Tibial nerve (tissue), 4 donors: Measurements from ENCODE around the gene HTT. TPM values are rescaled to one million over a fixed set of nuclear protein-coding genes. Genes with fewer than 3 reads are reported as not detected.

ENCODE experiments used
- DNase-seq, 2 donors: peaks; one replicate each; pipeline ENCODE4 v3.0.0-alpha.2; 2019; ENCODE audit warnings: low spot score in 2 of 2
- H3K27ac ChIP-seq, 4 donors: fragments of 200-600 bp; sonication (generic) in 3 of 4; one replicate each; pipeline ENCODE4 v1.5.1; 2017 to 2019; ENCODE audit warnings: mild to moderate bottlenecking in 1 of 4
- H3K27me3 ChIP-seq, 2 donors: fragments of 200-600 bp; sonication (generic) in 1 of 2; one replicate each; pipeline versions ENCODE4 v1.5.1 to v1.6.0; 2017 to 2019
- H3K36me3 ChIP-seq, 3 donors: fragments of 200-600 bp; sonication (generic); one replicate each; pipeline ENCODE4 v1.5.1; 2018 to 2019
- H3K4me1 ChIP-seq, 4 donors: fragments of 200-600 bp; sonication (generic) in 3 of 4; one replicate each; pipeline ENCODE4 v1.5.1; 2017 to 2019
- H3K4me3 ChIP-seq, 4 donors: fragments of 200-600 bp; sonication (generic) in 3 of 4; one replicate each; pipeline ENCODE4 v1.5.1; 2017 to 2019; ENCODE audit warnings: mild to moderate bottlenecking in 1 of 4, moderate library complexity in 1 of 4
- H3K9me3 ChIP-seq, 4 donors: fragments of 200-600 bp; sonication (generic) in 3 of 4; one replicate each; pipeline ENCODE4 v1.5.1; 2017 to 2019
- CTCF ChIP-seq, 5 experiments: fragments of 200-600 bp in 3 of 5; fragments of 450-650 bp in 2 of 5; sonication (generic) in 3 of 5; IDR thresholded peaks; one replicate each; pipeline ENCODE4 v1.5.1; 2016 to 2019; ENCODE audit warnings: antibody characterized with exemption in 5 of 5, mild to moderate bottlenecking in 3 of 5, moderate library complexity in 2 of 5
- EP300 ChIP-seq, 2 donors: sonication (generic); formaldehyde crosslinking; IDR thresholded peaks; one replicate each; pipeline ENCODE4 v1.6.1; 2017; ENCODE audit warnings: antibody characterized with exemption in 2 of 2, mild to moderate bottlenecking in 1 of 2
- POLR2A ChIP-seq, 2 donors: fragments of 450-650 bp; IDR thresholded peaks; one replicate each; pipeline ENCODE4 v1.6.1; 2017; ENCODE audit warnings: antibody characterized with exemption in 2 of 2, mild to moderate bottlenecking in 2 of 2, moderate library complexity in 2 of 2
- WGBS, 2 donors: methylation state at CpG; one replicate each; pipeline ENCODE4 v1.1.5; 2018; 5-methylcytosine and 5-hydroxymethylcytosine counted together
- total RNA-seq, 4 donors: library from RNA; depleted of rRNA; stranded (reverse); fragments of >200 nt; gene quantifications; one replicate each; pipeline ENCODE4 v1.1.0, GENCODE V29; 2016

Gene HTT
- total RNA-seq, 4 donors from 2014 or later = 62.2 to 93.6 (median 81.2) TPM

- Histone ChIP-seq H3K27me3 (no peaks in the 10 kb centered on the region), H3K9me3 (no peaks in the 10 kb centered on the region), H3K36me3 (peaks cover 4 to 100% (median 29%) of the 10 kb centered on the region in 3 donors), H3K4me1 (no peaks in the 10 kb centered on the region), H3K27ac (no peak overlapping the region), H3K4me3 (no peak overlapping the region)
- DNase-seq = no peak
- WGBS, 2 donors = 91 to 94% methylated on average over 10 to 11 of the region's 11 CpGs
- TF ChIP-seq CTCF (IDR thresholded peaks at IDR 0.05) = no peak
- TF ChIP-seq POLR2A (IDR thresholded peaks at IDR 0.05) = no peak
- TF ChIP-seq EP300 (IDR thresholded peaks at IDR 0.05) = no peak
These were observed 161.1 kb downstream of the HTT start for GRCh38 chr4:3235581-3235980.

GRCh38 chr4:3236326-3236878, 161.9 kb downstream of the HTT start:
- TF ChIP-seq POLR2A (IDR thresholded peaks at IDR 0.05) (no peak), EP300 (IDR thresholded peaks at IDR 0.05) (no peak), CTCF (IDR thresholded peaks at IDR 0.05) (no peak)
- DNase-seq = no peak
- 72 to 87% methylated on average over 8 to 9 of the region's 9 CpGs for WGBS, 2 donors
- no peaks in the 10 kb centered on the region for H3K27me3 ChIP-seq
- no peaks in the 10 kb centered on the region for H3K9me3 ChIP-seq
- no peak overlapping the region for H3K4me3 ChIP-seq
- H3K4me1 ChIP-seq = peaks cover 0 to under 1% (median 0%) of the 10 kb centered on the region in 4 donors
- H3K27ac ChIP-seq = no peak overlapping the region
- H3K36me3 ChIP-seq = peaks cover 0 to 100% (median 27%) of the 10 kb centered on the region in 3 donors

GRCh38 chr4:3237266-3237665, 162.8 kb downstream of the HTT start:
- no peak for DNase-seq
- Histone ChIP-seq H3K36me3 (peaks cover 0 to 99% (median 24%) of the 10 kb centered on the region in 3 donors), H3K4me1 (peaks cover 0 to 5% (median 0%) of the 10 kb centered on the region in 4 donors), H3K9me3 (no peaks in the 10 kb centered on the region), H3K27ac (no peak overlapping the region), H3K27me3 (no peaks in the 10 kb centered on the region), H3K4me3 (no peak overlapping the region)
- 91 to 92% methylated on average over 18 to 19 of the region's 19 CpGs for WGBS, 2 donors
- no peak for TF ChIP-seq CTCF (IDR thresholded peaks at IDR 0.05)
- no peak for TF ChIP-seq POLR2A (IDR thresholded peaks at IDR 0.05)
- TF ChIP-seq EP300 (IDR thresholded peaks at IDR 0.05) = no peak

GRCh38 chr4:3237712-3238560, 163.5 kb downstream of the HTT start:
- Histone ChIP-seq H3K9me3 (no peaks in the 10 kb centered on the region), H3K4me1 (peaks cover 0 to 5% (median 0%) of the 10 kb centered on the region in 4 donors), H3K36me3 (peaks cover 0 to 99% (median 24%) of the 10 kb centered on the region in 3 donors), H3K4me3 (no peak overlapping the region), H3K27ac (no peak overlapping the region), H3K27me3 (no peaks in the 10 kb centered on the region)
- TF ChIP-seq CTCF (IDR thresholded peaks at IDR 0.05) (no peak), EP300 (IDR thresholded peaks at IDR 0.05) (no peak), POLR2A (IDR thresholded peaks at IDR 0.05) (no peak)
- 82 to 87% methylated on average over 26 of the region's 26 CpGs for WGBS, 2 donors
- no peak for DNase-seq

GRCh38 chr4:3238721-3239120, 164.2 kb downstream of the HTT start:
- no peaks in the 10 kb centered on the region for H3K9me3 ChIP-seq
- H3K27me3 ChIP-seq = no peaks in the 10 kb centered on the region
- H3K4me3 ChIP-seq = no peak overlapping the region
- peaks cover 0 to 5% (median 0%) of the 10 kb centered on the region in 4 donors for H3K4me1 ChIP-seq
- H3K36me3 ChIP-seq = peaks cover 0 to 99% (median 20%) of the 10 kb centered on the region in 3 donors
- no peak for DNase-seq
- WGBS, 2 donors = 84 to 91% methylated on average over 18 of the region's 18 CpGs
- no peak overlapping the region for H3K27ac ChIP-seq
- TF ChIP-seq POLR2A (IDR thresholded peaks at IDR 0.05) (no peak), EP300 (IDR thresholded peaks at IDR 0.05) (no peak), CTCF (IDR thresholded peaks at IDR 0.05) (no peak)
